Fibroblast of lung (primary cell): Measurements from ENCODE around the gene IGSF9.

Experiments used
- EZH2 ChIP-seq: IDR thresholded peaks from 2 replicates; pipeline ENCODE4 v1.5.1; 2012; ENCODE audit warnings: low read length, control low read depth, mild to moderate bottlenecking; ENCODE audit errors: missing control alignments
- TF ChIP-seq, protein P1 (sequence below), 2 donors: IDR thresholded peaks in 1 of 2; conservative IDR thresholded peaks in 1 of 2; 1 replicate in 1 of 2; 2 replicates in 1 of 2; pipeline ENCODE4 v1.5.1; 2011 to 2012; ENCODE audit warnings: low read length in 2 of 2, control low read depth in 1 of 2, inconsistent platforms in 1 of 2, low read depth in 1 of 2, mild to moderate bottlenecking in 1 of 2

DNA sequence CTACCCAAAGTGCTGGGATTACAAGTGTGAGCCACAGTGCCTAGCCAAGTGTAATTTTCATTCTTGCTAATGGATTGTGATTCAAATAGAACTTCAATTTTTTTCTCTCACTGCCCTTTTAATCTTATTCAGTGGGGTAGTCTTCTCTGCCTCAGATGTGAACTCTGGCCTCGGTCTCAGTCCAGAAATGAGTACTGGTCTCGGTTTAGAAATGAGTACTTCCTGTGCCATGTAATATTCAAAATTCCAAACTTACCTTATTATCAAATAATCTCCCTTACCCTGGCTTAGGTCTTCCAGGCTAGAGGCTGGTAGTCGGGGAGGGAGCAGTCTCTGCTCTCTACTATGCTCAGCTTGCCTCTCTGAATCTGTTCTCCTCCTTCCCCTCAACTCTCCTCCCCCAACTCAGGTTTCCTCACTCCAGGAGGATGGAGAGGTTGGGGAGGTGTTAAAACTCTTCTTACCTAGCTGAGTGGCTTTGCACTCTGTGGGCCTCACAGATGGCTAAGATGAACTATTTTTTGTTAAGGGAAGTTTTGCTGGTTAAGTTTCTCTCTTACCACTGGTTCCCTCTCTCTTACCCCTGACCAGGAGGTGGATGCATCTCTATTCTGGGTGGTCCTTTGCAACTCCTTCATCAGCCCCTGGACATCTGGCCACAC, 13.4 kb upstream of the IGSF9 start:
- TF ChIP-seq, protein P1, sequence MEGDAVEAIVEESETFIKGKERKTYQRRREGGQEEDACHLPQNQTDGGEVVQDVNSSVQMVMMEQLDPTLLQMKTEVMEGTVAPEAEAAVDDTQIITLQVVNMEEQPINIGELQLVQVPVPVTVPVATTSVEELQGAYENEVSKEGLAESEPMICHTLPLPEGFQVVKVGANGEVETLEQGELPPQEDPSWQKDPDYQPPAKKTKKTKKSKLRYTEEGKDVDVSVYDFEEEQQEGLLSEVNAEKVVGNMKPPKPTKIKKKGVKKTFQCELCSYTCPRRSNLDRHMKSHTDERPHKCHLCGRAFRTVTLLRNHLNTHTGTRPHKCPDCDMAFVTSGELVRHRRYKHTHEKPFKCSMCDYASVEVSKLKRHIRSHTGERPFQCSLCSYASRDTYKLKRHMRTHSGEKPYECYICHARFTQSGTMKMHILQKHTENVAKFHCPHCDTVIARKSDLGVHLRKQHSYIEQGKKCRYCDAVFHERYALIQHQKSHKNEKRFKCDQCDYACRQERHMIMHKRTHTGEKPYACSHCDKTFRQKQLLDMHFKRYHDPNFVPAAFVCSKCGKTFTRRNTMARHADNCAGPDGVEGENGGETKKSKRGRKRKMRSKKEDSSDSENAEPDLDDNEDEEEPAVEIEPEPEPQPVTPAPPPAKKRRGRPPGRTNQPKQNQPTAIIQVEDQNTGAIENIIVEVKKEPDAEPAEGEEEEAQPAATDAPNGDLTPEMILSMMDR (conservative IDR thresholded peaks at IDR 0.05 in 1 of 2, IDR thresholded peaks at IDR 0.05 in 1 of 2; ENCODE audit: low read depth in 1 of 2, low read length in 2 of 2) = no peak
- TF ChIP-seq EZH2 = no peak
